Loucy (cell line): ENCODE measurements around the gene HEPN1.

Source experiments
- EZH2phosphoT487 ChIP-seq: fragments of 200-600 bp; IDR thresholded peaks from 2 replicates; pipeline ENCODE4 v1.6.1; 2018; ENCODE audit warnings: antibody characterized with exemption, mild to moderate bottlenecking, moderate library complexity, borderline replicate concordance
- TF ChIP-seq, protein P1 (sequence below): fragments of 200-600 bp; sonication (generic); conservative IDR thresholded peaks from 2 replicates; pipeline ENCODE4 v1.5.1; 2014; ENCODE audit warnings: mild to moderate bottlenecking, antibody characterized with exemption, low read length

- TF ChIP-seq, protein P1, sequence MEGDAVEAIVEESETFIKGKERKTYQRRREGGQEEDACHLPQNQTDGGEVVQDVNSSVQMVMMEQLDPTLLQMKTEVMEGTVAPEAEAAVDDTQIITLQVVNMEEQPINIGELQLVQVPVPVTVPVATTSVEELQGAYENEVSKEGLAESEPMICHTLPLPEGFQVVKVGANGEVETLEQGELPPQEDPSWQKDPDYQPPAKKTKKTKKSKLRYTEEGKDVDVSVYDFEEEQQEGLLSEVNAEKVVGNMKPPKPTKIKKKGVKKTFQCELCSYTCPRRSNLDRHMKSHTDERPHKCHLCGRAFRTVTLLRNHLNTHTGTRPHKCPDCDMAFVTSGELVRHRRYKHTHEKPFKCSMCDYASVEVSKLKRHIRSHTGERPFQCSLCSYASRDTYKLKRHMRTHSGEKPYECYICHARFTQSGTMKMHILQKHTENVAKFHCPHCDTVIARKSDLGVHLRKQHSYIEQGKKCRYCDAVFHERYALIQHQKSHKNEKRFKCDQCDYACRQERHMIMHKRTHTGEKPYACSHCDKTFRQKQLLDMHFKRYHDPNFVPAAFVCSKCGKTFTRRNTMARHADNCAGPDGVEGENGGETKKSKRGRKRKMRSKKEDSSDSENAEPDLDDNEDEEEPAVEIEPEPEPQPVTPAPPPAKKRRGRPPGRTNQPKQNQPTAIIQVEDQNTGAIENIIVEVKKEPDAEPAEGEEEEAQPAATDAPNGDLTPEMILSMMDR = no peak
- TF ChIP-seq EZH2phosphoT487 = no peak
These were observed 43.6 kb upstream of the HEPN1 start for GRCh38 chr11:124875401-124875800.
